Bronchial smooth muscle cell (primary cell): Measurements from ENCODE around the gene MBD6. TPM values are rescaled to one million over a fixed set of nuclear protein-coding genes. Genes with fewer than 3 reads are reported as not detected.

Source experiments
- total RNA-seq: library from RNA; depleted of rRNA; stranded (reverse); fragments of >200 nt; gene quantifications from 2 replicates; pipeline ENCODE4 v1.2.1, GENCODE V29; 2014

MBD6 gene
- total RNA-seq = 3.4 and 4.7 TPM in 2 replicates

GRCh38 chr12:57522011-57522886, at the start of gene MBD6:
Gene MBD6 (plus strand): TSS chr12:57522824. CDS start chr12:57524304, 1,480 bp downstream.

GRCh38 chr12:57479376-57480115, 43.1 kb upstream of the MBD6 start, which contains the start of gene ARHGAP9:
Gene ARHGAP9 (minus strand): TSS chr12:57479866. CDS start chr12:57479406, 460 bp downstream.

GRCh38 chr12:57487597-57488401, 34.8 kb upstream of the MBD6 start, which contains the start of gene MARS1:
Gene MARS1 (plus strand): TSS chr12:57488068. CDS start chr12:57488091, 23 bp downstream.

GRCh38 chr12:57520053-57520818, 2.4 kb upstream of the MBD6 start, which contains the start of gene DDIT3:
Gene DDIT3 (minus strand): TSS chr12:57520514. CDS start chr12:57517406, 3,108 bp downstream.

GRCh38 chr12:57546438-57547287, 24.0 kb downstream of the MBD6 start, which contains the start of gene DCTN2:
Gene DCTN2 (minus strand): TSS chr12:57547192. CDS start chr12:57547063, 129 bp downstream.

GRCh38 chr12:57549909-57550640, 27.5 kb downstream of the MBD6 start, which contains the start of gene KIF5A:
Gene KIF5A (plus strand): TSS chr12:57550044. CDS start chr12:57550272, 228 bp downstream.

Other genes with a start within 250 kb of the MBD6 start
- gene R3HDM2, start 91.8 kb upstream of the MBD6 start, total RNA-seq = 9.3 and 9.4 TPM in 2 replicates
- not detected in 2 replicates for gene INHBC, start 88.0 kb upstream of the MBD6 start, total RNA-seq
- gene INHBE, start 67.5 kb upstream of the MBD6 start, total RNA-seq = 0.47 and 0.52 TPM in 2 replicates
- 0.47 and 0.86 TPM in 2 replicates for gene GLI1, start 63.0 kb upstream of the MBD6 start, total RNA-seq
- gene ARHGAP9, start 43.0 kb upstream of the MBD6 start, total RNA-seq = 0.32 TPM in 1 of 2 replicates, not detected in the other
- 91.1 and 149 TPM in 2 replicates for gene MARS1, start 34.8 kb upstream of the MBD6 start, total RNA-seq
- gene DDIT3, start 2.3 kb upstream of the MBD6 start, total RNA-seq = 59.8 and 79.6 TPM in 2 replicates
- gene DCTN2, start 24.4 kb downstream of the MBD6 start, total RNA-seq = 79.6 and 85.2 TPM in 2 replicates
- 0.47 and 0.60 TPM in 2 replicates for gene KIF5A, start 27.2 kb downstream of the MBD6 start, total RNA-seq
- gene PIP4K2C, start 68.4 kb downstream of the MBD6 start, total RNA-seq = 7.9 and 11.8 TPM in 2 replicates
- 12.8 and 16.2 TPM in 2 replicates for gene DTX3, start 82.0 kb downstream of the MBD6 start, total RNA-seq
- gene ARHGEF25, start 88.6 kb downstream of the MBD6 start, total RNA-seq = 33.4 and 38.7 TPM in 2 replicates
- 0.77 and 0.79 TPM in 2 replicates for gene B4GALNT1, start 110.4 kb downstream of the MBD6 start, total RNA-seq
- 186 and 554 TPM in 2 replicates for gene OS9, start 171.3 kb downstream of the MBD6 start, total RNA-seq
- 0.32 and 0.43 TPM in 2 replicates for gene AGAP2, start 215.9 kb downstream of the MBD6 start, total RNA-seq
- 56.4 and 60.0 TPM in 2 replicates for gene TSPAN31, start 222.2 kb downstream of the MBD6 start, total RNA-seq
- gene CDK4, start 229.5 kb downstream of the MBD6 start, total RNA-seq = 163 and 185 TPM in 2 replicates
- gene MARCHF9, start 232.3 kb downstream of the MBD6 start, total RNA-seq = 1.3 and 4.5 TPM in 2 replicates
- gene CYP27B1, start 244.3 kb downstream of the MBD6 start, total RNA-seq = 0.26 TPM in 1 of 2 replicates, not detected in the other
- gene METTL1, start 249.3 kb downstream of the MBD6 start, total RNA-seq = 2.5 and 3.1 TPM in 2 replicates
- 5.6 and 5.7 TPM in 2 replicates for gene EEF1AKMT3, start 249.8 kb downstream of the MBD6 start, total RNA-seq